Prostate gland (tissue), 2 donors: ENCODE data around the gene AP1S1. TPM values are rescaled to one million over a fixed set of nuclear protein-coding genes. Genes with fewer than 3 reads are reported as not detected.
A peak's percentile ranks its signal among the peaks of the same experiment; 100 is the strongest.

Experiments
- DNase-seq: peaks from one replicate; pipeline ENCODE4 v3.0.0-alpha.2; 2019; ENCODE audit warnings: low spot score
- H3K27ac ChIP-seq, 2 donors: fragments of 200-600 bp; sonication (generic); 2 replicates each; pipeline ENCODE4 v1.5.1; 2017 to 2019
- H3K27me3 ChIP-seq: fragments of 200-600 bp; sonication (generic); replicated peaks from 2 replicates; pipeline ENCODE4 v1.5.1; 2019; ENCODE audit not compliant: insufficient read depth
- H3K36me3 ChIP-seq, 2 donors: fragments of 200-600 bp; sonication (generic); 1 replicate in 1 of 2; 2 replicates in 1 of 2; pipeline versions ENCODE4 v1.5.1 to v1.8.1; 2017 to 2019
- H3K4me1 ChIP-seq: fragments of 200-600 bp; sonication (generic); replicated peaks from 2 replicates; pipeline ENCODE4 v1.5.1; 2019
- H3K4me3 ChIP-seq, 2 donors: fragments of 200-600 bp; sonication (generic); 2 replicates each; pipeline ENCODE4 v1.5.1; 2017 to 2019
- H3K9me3 ChIP-seq: fragments of 200-600 bp; sonication (generic); 2 replicates; pipeline ENCODE4 v1.5.1; 2017
- POLR2A ChIP-seq: fragments of 450-650 bp; IDR thresholded peaks from one replicate; pipeline ENCODE4 v1.6.1; 2016; ENCODE audit warnings: antibody characterized with exemption, mild to moderate bottlenecking
- POLR2AphosphoS5 ChIP-seq: sonication (generic); formaldehyde crosslinking; IDR thresholded peaks from one replicate; pipeline ENCODE4 v1.6.1; 2017; ENCODE audit warnings: antibody characterized with exemption
- WGBS: methylation state at CpG from one replicate; pipeline ENCODE4 v1.1.5; 2018; 5-methylcytosine and 5-hydroxymethylcytosine counted together
- intact Hi-C: fragments of 100-400 bp; cut with DNase I; formaldehyde crosslinking; loops from one replicate; pipeline ENCODE4 v1.14.2; 2022
- total RNA-seq, 2 donors: library from RNA; depleted of rRNA; stranded (reverse); fragments of >200 nt; gene quantifications; one replicate each; pipeline ENCODE4 v1.1.0, GENCODE V29; 2016
- TF ChIP-seq, protein P1 (sequence below), 4 experiments: fragments of 200-600 bp in 2 of 4; fragments of 450-650 bp in 2 of 4; sonication (generic) in 2 of 4; IDR thresholded peaks; 1 replicate in 3 of 4; 2 replicates in 1 of 4; pipeline ENCODE4 v1.5.1; 2016 to 2019; ENCODE audit warnings: antibody characterized with exemption in 4 of 4, mild to moderate bottlenecking in 2 of 4, moderate library complexity in 2 of 4

The AP1S1 gene
- total RNA-seq, 2 donors from 2014 or later, result 47.2 to 90.0 TPM

DNA sequence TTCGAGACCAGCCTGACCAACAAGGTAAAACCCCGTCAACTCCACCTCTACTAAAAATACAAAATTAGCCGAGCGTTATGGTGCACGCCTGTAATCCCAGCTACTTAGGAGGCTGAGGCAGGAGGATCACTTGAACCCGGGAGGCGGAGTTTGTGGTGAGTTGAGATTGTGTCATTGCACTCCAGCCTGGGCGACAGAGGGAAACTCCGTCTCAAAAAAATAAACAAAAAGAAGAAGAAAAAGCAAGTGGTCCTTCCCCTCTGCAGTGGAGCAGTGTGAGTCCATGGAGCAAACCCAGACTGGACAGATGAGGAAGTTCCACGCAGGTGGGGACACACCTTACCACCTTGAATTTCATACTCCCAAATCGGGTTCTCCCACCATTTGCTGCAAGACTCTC lies 40.4 kb upstream of the AP1S1 start:
- H3K27ac ChIP-seq, result peak overlapping the region in 1 of 2 donors; percentile 5
- intact Hi-C loops, result no loop called here
- no peaks in the 10 kb centered on the region for H3K4me1 ChIP-seq
- no peak overlapping the region for H3K4me3 ChIP-seq
- H3K27me3 ChIP-seq, result no peaks in the 10 kb centered on the region
- no peak for TF ChIP-seq POLR2AphosphoS5
- TF ChIP-seq POLR2A, result no peak
- TF ChIP-seq, protein P1, sequence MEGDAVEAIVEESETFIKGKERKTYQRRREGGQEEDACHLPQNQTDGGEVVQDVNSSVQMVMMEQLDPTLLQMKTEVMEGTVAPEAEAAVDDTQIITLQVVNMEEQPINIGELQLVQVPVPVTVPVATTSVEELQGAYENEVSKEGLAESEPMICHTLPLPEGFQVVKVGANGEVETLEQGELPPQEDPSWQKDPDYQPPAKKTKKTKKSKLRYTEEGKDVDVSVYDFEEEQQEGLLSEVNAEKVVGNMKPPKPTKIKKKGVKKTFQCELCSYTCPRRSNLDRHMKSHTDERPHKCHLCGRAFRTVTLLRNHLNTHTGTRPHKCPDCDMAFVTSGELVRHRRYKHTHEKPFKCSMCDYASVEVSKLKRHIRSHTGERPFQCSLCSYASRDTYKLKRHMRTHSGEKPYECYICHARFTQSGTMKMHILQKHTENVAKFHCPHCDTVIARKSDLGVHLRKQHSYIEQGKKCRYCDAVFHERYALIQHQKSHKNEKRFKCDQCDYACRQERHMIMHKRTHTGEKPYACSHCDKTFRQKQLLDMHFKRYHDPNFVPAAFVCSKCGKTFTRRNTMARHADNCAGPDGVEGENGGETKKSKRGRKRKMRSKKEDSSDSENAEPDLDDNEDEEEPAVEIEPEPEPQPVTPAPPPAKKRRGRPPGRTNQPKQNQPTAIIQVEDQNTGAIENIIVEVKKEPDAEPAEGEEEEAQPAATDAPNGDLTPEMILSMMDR (IDR thresholded peaks at IDR 0.05), result no peak
- whole genome bisulfite sequencing, result 84% methylated on average over 11 of the region's 11 CpGs
- H3K36me3 ChIP-seq, result no peaks in the 10 kb centered on the region
- DNase-seq, result no peak
- no peaks in the 10 kb centered on the region for H3K9me3 ChIP-seq

DNA sequence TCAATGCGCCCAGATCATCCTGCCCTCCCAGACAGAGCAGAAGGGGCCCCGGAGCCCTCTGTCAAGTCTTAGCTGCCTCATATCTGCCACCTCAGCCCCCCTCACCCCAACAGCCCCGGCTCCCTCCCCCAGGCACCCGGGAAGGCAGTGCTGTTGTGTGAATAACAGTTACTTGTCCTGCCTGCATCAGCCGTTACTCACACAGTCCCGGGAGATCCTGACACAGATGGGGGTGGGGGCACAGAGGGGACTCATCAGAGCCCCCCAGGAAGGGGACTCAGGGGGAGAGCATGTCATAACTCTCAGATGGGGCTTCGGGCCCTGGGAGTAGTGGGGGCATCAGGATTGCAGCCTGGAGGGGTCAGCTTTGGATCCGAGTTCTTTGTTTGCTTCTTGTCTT lies 39.8 kb upstream of the AP1S1 start:
- H3K4me3 ChIP-seq, result no peak overlapping the region

DNA sequence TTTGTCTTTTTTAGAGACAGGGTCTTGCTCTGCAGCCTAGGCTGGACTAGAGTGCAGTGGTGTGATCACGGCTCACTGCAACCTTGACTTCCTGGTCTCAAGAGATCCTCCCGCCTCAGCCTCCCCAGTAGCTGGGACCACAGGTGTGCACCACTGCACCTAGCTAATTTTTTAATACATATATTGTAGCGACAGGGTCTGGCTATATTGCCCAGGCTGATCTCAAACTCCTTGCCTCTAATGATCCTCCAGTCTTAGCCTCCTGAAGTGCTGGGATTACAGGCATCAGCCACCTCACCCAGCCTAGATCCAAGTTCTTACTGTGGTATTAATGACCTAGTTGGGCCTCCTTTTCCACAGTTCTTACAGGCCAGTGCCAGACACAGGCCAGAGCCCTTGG lies 39.1 kb upstream of the AP1S1 start:
- TF ChIP-seq POLR2A, result no peak
- TF ChIP-seq POLR2AphosphoS5, result no peak
- TF ChIP-seq, protein P1 (IDR thresholded peaks at IDR 0.05), result no peak
- no peak overlapping the region for H3K27ac ChIP-seq
- 97% methylated on average over 3 of the region's 3 CpGs for whole genome bisulfite sequencing
- intact Hi-C loops, result no loop called here
- H3K4me3 ChIP-seq, result no peak overlapping the region
- no peaks in the 10 kb centered on the region for H3K36me3 ChIP-seq
- no peaks in the 10 kb centered on the region for H3K4me1 ChIP-seq
- H3K27me3 ChIP-seq, result no peaks in the 10 kb centered on the region
- H3K9me3 ChIP-seq, result no peaks in the 10 kb centered on the region
- DNase-seq, result no peak

More for the DNA sequence above, 39.8 kb upstream of the AP1S1 start:
- Histone ChIP-seq H3K27me3 (no peaks in the 10 kb centered on the region), H3K27ac (no peak overlapping the region), H3K9me3 (no peaks in the 10 kb centered on the region), H3K36me3 (no peaks in the 10 kb centered on the region), H3K4me1 (no peaks in the 10 kb centered on the region)
- 48% methylated on average over 8 of the region's 8 CpGs for WGBS
- no peak for DNase-seq
- TF ChIP-seq POLR2AphosphoS5 (no peak), POLR2A (no peak)
- TF ChIP-seq, protein P1 (IDR thresholded peaks at IDR 0.05), result no peak
- intact Hi-C loops, result no loop called here

DNA sequence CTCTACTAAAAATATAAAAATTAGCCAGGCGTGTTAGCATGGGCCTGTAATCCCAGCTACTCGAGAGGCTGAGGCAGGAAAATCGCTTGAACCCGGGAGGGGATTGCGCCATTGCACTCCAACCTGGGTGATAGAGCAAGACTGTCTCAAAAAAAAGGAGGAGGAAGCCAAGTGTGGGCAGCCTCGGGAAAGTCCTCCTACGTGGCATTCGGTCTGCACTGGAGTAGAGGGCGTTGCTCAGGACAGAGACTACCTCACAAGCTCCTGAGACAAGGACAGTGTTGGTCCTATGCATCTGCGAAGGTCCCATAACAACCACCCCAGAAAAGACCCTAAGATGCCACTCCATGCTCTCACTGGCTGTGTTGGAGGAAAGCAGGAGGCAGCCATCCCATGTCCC lies 37.4 kb upstream of the AP1S1 start:
- no peak for DNase-seq
- no peaks in the 10 kb centered on the region for H3K4me1 ChIP-seq
- H3K4me3 ChIP-seq, result no peak overlapping the region
- intact Hi-C loops, result no loop called here
- H3K36me3 ChIP-seq, result no peaks in the 10 kb centered on the region
- TF ChIP-seq, protein P1 (IDR thresholded peaks at IDR 0.05), result no peak
- no peak for TF ChIP-seq POLR2AphosphoS5
- TF ChIP-seq POLR2A, result no peak
- no peaks in the 10 kb centered on the region for H3K27me3 ChIP-seq
- no peaks in the 10 kb centered on the region for H3K9me3 ChIP-seq
- peak overlapping the region in 1 of 2 donors; percentile 38 for H3K27ac ChIP-seq
- WGBS, result 84% methylated on average over 10 of the region's 10 CpGs

DNA sequence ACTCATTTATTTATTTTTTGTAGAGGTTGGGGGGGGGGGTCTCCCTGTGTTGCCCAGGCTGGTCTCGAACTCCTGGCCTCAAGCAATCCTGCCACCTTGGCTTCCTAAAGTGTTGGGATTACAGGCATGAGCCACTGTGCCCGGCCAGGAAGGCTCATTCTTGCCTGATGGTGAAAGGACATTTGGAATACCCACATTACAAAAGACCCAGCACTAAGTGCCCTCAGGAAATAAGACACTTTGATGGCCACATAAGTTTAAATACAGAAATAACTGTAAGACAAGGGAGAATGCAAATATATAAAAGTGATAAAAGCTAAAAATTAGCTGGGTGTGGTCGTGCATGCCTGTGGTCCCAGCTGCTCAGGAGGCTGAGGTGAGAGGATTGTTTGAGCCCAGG lies 35.4 kb upstream of the AP1S1 start:
- intact Hi-C loops, result no loop called here
- 75% methylated on average over 3 of the region's 3 CpGs for WGBS

More for the DNA sequence above, 35.4 kb upstream of the AP1S1 start:
- Histone ChIP-seq H3K4me1 (no peaks in the 10 kb centered on the region), H3K36me3 (no peaks in the 10 kb centered on the region), H3K27ac (no peak overlapping the region), H3K9me3 (no peaks in the 10 kb centered on the region), H3K27me3 (no peaks in the 10 kb centered on the region), H3K4me3 (no peak overlapping the region)
- TF ChIP-seq, protein P1 (IDR thresholded peaks at IDR 0.05), result no peak
- no peak for DNase-seq
